ENCODE measurements around the gene PDK1. TPM values are rescaled to one million over a fixed set of nuclear protein-coding genes. Genes with fewer than 3 reads are reported as not detected.
"Not testable (repeated sequence)": the region's sequence is repeated elsewhere in the genome, so short reads cannot be mapped to it uniquely, and the experiment has no call there.

PDK1 gene
- total RNA-seq, 2 experiments from 2014 or later: 36.1 to 49.1 TPM

DNA sequence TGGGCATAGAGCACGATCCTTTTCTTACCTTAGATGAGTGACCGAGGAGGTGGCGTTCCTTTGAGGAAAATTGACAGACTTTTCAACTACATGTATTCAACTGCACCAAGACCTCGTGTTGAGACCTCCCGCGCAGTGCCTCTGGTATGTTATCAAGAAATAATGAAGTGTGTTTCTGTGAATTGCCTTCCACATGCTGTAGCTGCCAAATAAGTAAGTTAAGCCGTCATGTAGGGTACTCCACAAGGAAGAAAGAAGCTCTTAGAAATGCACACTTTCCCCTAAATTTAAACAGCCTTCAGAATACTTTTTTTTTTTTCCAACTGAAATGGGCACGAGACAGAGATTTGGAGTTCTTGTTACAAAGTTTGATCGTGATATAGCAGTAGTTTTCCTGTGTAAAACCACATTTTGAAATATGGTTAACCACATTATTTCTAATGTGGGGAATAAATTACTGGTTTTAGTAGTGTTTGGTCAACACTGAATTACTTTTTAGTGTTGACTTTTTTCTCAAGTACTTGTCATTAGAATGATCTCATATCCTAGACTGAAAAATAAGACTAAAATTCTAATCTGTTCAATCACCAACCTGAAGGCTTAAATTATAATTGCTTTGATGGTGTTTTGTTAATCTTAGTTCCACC, 30.5 kb downstream of the PDK1 start:
- peaks cover 80% of the 10 kb centered on the region for H3K36me3 Mint-ChIP-seq (ENCODE audit: low read depth)
- no peaks in the 10 kb centered on the region for H3K27me3 Mint-ChIP-seq
- ChIA-PET CTCF (interaction anchor here (0.6 to 0.7 kb wide), 3 partner anchors 17 to 1524 kb away, joined by 3 to 4 read pairs (median 3); no protein-coding TSS in a partner anchor), POLR2A (no interaction called here)
- DNase-seq: no peak
- peaks cover 3% of the 10 kb centered on the region for H3K9me3 Mint-ChIP-seq
- no peak overlapping the region for H3K4me3 Mint-ChIP-seq
- H3K27ac Mint-ChIP-seq: peak overlapping the region; percentile 58
- peaks cover 19% of the 10 kb centered on the region for H3K4me1 Mint-ChIP-seq

GRCh38 chr2:172587231-172587630, 31.3 kb downstream of the PDK1 start:
- H3K9me3 Mint-ChIP-seq, H3K27me3 Mint-ChIP-seq, POLR2A ChIA-PET, DNase-seq, H3K4me3 Mint-ChIP-seq, H3K27ac Mint-ChIP-seq: not testable (repeated sequence)
- peaks cover 19% of the 10 kb centered on the region for H3K4me1 Mint-ChIP-seq
- peaks cover 77% of the 10 kb centered on the region for H3K36me3 Mint-ChIP-seq (ENCODE audit: low read depth)
- CTCF ChIA-PET: interaction anchor here (0.7 to 1.9 kb wide), 3 partner anchors 8 to 17 kb away, joined by 3 to 5 read pairs (median 4); no protein-coding TSS in a partner anchor

- Mint-ChIP-seq H3K36me3 (ENCODE audit: low read depth) (peaks cover 76% of the 10 kb centered on the region), H3K4me3 (no peak overlapping the region), H3K4me1 (peaks cover 21% of the 10 kb centered on the region), H3K27ac (no peak overlapping the region), H3K9me3 (peaks cover 3% of the 10 kb centered on the region), H3K27me3 (no peaks in the 10 kb centered on the region)
- DNase-seq: no peak
- ChIA-PET POLR2A (no interaction called here), CTCF (interaction anchor here (1.9 kb wide), 1 partner anchor 10 kb away, joined by 5 read pairs; no protein-coding TSS in a partner anchor)
Measured at GRCh38 chr2:172588931-172589330, 33.0 kb downstream of the PDK1 start.

GRCh38 chr2:172591386-172591785, 35.5 kb downstream of the PDK1 start:
- peaks cover 77% of the 10 kb centered on the region for H3K36me3 Mint-ChIP-seq (ENCODE audit: low read depth)
- DNase-seq, H3K27me3 Mint-ChIP-seq, CTCF ChIA-PET, H3K27ac Mint-ChIP-seq, POLR2A ChIA-PET, H3K4me3 Mint-ChIP-seq, H3K9me3 Mint-ChIP-seq: not testable (repeated sequence)
- peaks cover 14% of the 10 kb centered on the region for H3K4me1 Mint-ChIP-seq

DNA sequence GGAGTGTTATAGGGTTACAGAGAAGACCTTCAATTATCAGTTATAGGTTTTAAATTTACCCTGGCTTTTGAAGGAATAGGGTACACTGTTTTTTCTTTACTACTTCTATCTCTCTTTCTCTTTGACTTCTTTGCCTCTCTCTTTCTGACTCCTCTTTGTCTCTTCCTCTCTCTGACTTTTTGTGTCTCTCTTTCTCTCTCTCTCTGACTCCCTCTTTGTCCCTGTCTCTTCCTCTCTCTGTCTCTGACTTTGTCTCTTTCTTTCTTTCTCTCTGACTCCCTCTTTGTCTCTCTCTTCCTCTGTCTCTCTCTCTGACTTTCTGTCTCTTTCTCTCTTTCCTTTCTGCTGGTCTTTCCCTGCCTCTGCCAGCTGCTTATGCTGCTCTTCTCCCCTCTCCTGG, 36.3 kb downstream of the PDK1 start:
- POLR2A ChIA-PET, H3K27ac Mint-ChIP-seq, H3K4me1 Mint-ChIP-seq, H3K27me3 Mint-ChIP-seq, H3K4me3 Mint-ChIP-seq, DNase-seq, CTCF ChIA-PET, H3K9me3 Mint-ChIP-seq: not testable (repeated sequence)
- H3K36me3 Mint-ChIP-seq (ENCODE audit: low read depth): peaks cover 77% of the 10 kb centered on the region

GRCh38 chr2:172596776-172597175, 40.9 kb downstream of the PDK1 start:
- H3K4me3 Mint-ChIP-seq: no peak overlapping the region
- peaks cover 61% of the 10 kb centered on the region for H3K36me3 Mint-ChIP-seq (ENCODE audit: low read depth)
- H3K4me1 Mint-ChIP-seq: peaks cover 3% of the 10 kb centered on the region
- CTCF ChIA-PET: interaction anchor here (1.0 to 1.3 kb wide), 3 partner anchors 9 to 15 kb away, joined by 3 to 4 read pairs (median 3); no protein-coding TSS in a partner anchor
- H3K9me3 Mint-ChIP-seq: no peaks in the 10 kb centered on the region
- DNase-seq: no peak
- no peak overlapping the region for H3K27ac Mint-ChIP-seq
- POLR2A ChIA-PET: no interaction called here
- H3K27me3 Mint-ChIP-seq: no peaks in the 10 kb centered on the region

- Mint-ChIP-seq H3K4me1 (peaks cover 3% of the 10 kb centered on the region), H3K36me3 (ENCODE audit: low read depth) (peaks cover 65% of the 10 kb centered on the region), H3K27ac (no peak overlapping the region), H3K27me3 (no peaks in the 10 kb centered on the region), H3K9me3 (no peaks in the 10 kb centered on the region), H3K4me3 (no peak overlapping the region)
- DNase-seq: no peak
- ChIA-PET POLR2A (no interaction called here), CTCF (interaction anchor here (1.1 to 1.3 kb wide), 3 partner anchors 10 to 16 kb away, joined by 3 to 4 read pairs (median 3); no protein-coding TSS in a partner anchor)
Measured at GRCh38 chr2:172597176-172597842, 41.4 kb downstream of the PDK1 start.

GRCh38 chr2:172599947-172600346, 44.1 kb downstream of the PDK1 start:
- Mint-ChIP-seq H3K36me3 (ENCODE audit: low read depth) (peaks cover 72% of the 10 kb centered on the region), H3K27ac (no peak overlapping the region), H3K4me3 (no peak overlapping the region), H3K27me3 (no peaks in the 10 kb centered on the region), H3K9me3 (peaks cover 2% of the 10 kb centered on the region), H3K4me1 (no peaks in the 10 kb centered on the region)
- POLR2A ChIA-PET: no interaction called here
- no peak for DNase-seq
- CTCF ChIA-PET: no interaction called here

GRCh38 chr2:172600557-172601008, 44.7 kb downstream of the PDK1 start:
- Mint-ChIP-seq H3K27me3 (no peaks in the 10 kb centered on the region), H3K9me3 (peaks cover 2% of the 10 kb centered on the region), H3K4me1 (no peaks in the 10 kb centered on the region), H3K27ac (peak overlapping the region; percentile 57), H3K4me3 (no peak overlapping the region), H3K36me3 (ENCODE audit: low read depth) (peaks cover 74% of the 10 kb centered on the region)
- DNase-seq: no peak
- ChIA-PET POLR2A (no interaction called here), CTCF (no interaction called here)

DNA sequence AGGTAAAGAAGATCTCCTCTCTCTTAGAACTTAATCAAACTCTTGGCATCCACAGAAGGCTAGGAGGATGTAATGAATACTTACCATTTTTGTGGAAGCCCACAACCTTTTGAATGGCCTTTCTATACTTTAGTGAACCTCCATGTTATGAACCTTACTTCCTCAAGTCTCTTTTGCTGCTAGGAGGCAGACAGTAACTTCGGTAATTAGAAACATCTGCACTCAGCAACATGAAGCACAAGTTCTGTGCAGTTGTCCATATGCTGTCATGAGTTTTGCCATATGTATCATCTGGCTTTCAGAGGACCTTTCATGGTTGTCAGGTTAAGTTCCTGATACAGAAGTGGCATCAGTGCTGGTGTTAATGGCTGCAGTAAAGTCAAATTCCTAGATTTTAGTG, 50.4 kb downstream of the PDK1 start:
- H3K36me3 Mint-ChIP-seq (ENCODE audit: low read depth): peaks cover 51% of the 10 kb centered on the region

GRCh38 chr2:172607379-172607928, 51.6 kb downstream of the PDK1 start:
- Mint-ChIP-seq H3K27me3 (no peaks in the 10 kb centered on the region), H3K27ac (no peak overlapping the region), H3K36me3 (ENCODE audit: low read depth) (peaks cover 47% of the 10 kb centered on the region), H3K9me3 (peaks cover 2% of the 10 kb centered on the region), H3K4me1 (no peaks in the 10 kb centered on the region), H3K4me3 (no peak overlapping the region)
- CTCF ChIA-PET: interaction anchor here (0.9 kb wide), 1 partner anchor 11 kb away, joined by 3 read pairs; no protein-coding TSS in a partner anchor
- DNase-seq: no peak
- POLR2A ChIA-PET: no interaction called here

More for the DNA sequence above, 50.4 kb downstream of the PDK1 start:
- Mint-ChIP-seq H3K27me3 (no peaks in the 10 kb centered on the region), H3K4me1 (no peaks in the 10 kb centered on the region), H3K9me3 (peaks cover 2% of the 10 kb centered on the region), H3K27ac (no peak overlapping the region), H3K4me3 (no peak overlapping the region)
- no peak for DNase-seq
- CTCF ChIA-PET: no interaction called here
- POLR2A ChIA-PET: no interaction called here

- Mint-ChIP-seq H3K9me3 (no peaks in the 10 kb centered on the region), H3K4me3 (no peak overlapping the region), H3K27ac (no peak overlapping the region), H3K36me3 (ENCODE audit: low read depth) (peaks cover 37% of the 10 kb centered on the region), H3K27me3 (no peaks in the 10 kb centered on the region), H3K4me1 (no peaks in the 10 kb centered on the region)
- ChIA-PET CTCF (interaction anchor here (1.9 kb wide), 1 partner anchor 11 kb away, joined by 4 read pairs; no protein-coding TSS in a partner anchor), POLR2A (no interaction called here)
- DNase-seq: no peak
Measured at GRCh38 chr2:172609488-172609887, 53.6 kb downstream of the PDK1 start.

DNA sequence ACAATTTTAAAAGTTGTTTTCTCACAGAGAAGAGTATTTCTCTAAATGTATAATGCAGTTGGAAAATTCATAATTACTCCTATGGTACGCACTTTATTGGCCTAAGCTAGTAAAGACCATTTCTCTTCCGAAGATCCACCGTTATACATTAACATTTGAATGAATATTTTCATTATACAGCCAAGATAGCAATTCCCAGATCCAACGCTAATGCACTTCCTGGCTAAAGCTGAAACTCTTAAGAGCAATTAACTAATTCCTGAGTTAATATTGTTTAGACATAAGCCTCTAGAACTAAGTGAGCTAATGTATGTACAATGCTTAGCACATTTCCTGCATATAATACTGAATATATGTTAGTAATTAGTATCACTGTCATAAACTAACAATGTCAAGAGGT, 56.2 kb downstream of the PDK1 start:
- ChIA-PET POLR2A (no interaction called here), CTCF (no interaction called here)
- no peaks in the 10 kb centered on the region for H3K27me3 Mint-ChIP-seq
- H3K27ac Mint-ChIP-seq: no peak overlapping the region
- H3K9me3 Mint-ChIP-seq: no peaks in the 10 kb centered on the region
- no peaks in the 10 kb centered on the region for H3K4me1 Mint-ChIP-seq
- peaks cover 21% of the 10 kb centered on the region for H3K36me3 Mint-ChIP-seq (ENCODE audit: low read depth)
- H3K4me3 Mint-ChIP-seq: no peak overlapping the region
- DNase-seq: no peak

Data from activated CD4-positive, alpha-beta T cell treated with anti-CD3 and anti-CD28 coated beads, Interleukin-2, amount 10 ng/mL, durations not matched to agents 7 days and 5 days (primary cell).